ENCODE data around the gene MEGF9.

DNA sequence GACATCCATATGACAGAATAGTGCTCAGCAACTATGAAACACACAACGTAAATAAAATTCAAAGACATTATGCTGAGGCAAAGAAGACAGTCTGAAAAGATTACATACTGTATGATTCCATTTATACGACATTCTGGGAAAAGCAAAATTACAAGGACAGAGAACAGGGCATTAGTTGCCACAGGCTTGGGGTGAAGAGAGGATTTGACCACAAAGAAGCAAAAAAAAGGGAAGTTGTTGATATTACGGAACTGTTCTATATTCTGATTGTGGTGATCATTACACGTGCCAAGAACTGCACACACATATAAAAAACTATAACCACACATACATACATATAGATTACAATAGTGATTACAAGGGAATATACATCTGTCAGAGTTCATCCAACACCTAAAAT lies 158.4 kb downstream of the MEGF9 start:
- TF ChIP-seq, protein P1, sequence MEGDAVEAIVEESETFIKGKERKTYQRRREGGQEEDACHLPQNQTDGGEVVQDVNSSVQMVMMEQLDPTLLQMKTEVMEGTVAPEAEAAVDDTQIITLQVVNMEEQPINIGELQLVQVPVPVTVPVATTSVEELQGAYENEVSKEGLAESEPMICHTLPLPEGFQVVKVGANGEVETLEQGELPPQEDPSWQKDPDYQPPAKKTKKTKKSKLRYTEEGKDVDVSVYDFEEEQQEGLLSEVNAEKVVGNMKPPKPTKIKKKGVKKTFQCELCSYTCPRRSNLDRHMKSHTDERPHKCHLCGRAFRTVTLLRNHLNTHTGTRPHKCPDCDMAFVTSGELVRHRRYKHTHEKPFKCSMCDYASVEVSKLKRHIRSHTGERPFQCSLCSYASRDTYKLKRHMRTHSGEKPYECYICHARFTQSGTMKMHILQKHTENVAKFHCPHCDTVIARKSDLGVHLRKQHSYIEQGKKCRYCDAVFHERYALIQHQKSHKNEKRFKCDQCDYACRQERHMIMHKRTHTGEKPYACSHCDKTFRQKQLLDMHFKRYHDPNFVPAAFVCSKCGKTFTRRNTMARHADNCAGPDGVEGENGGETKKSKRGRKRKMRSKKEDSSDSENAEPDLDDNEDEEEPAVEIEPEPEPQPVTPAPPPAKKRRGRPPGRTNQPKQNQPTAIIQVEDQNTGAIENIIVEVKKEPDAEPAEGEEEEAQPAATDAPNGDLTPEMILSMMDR (conservative IDR thresholded peaks at IDR 0.05; ENCODE audit: low read depth, low read length): no peak
- no peak for TF ChIP-seq EZH2 (IDR thresholded peaks at IDR 0.05; ENCODE audit: borderline replicate concordance, low read depth, low read length, poor library complexity, severe bottlenecking)
